ENCODE data around the gene CTCF.

Gene CTCF

GRCh38 chr16:67605641-67606040 lies 43.3 kb downstream of the CTCF start:
- no peak for DNase-seq

GRCh38 chr16:67606632-67607031 lies 44.3 kb downstream of the CTCF start:
- no peak for DNase-seq

- DNase-seq = no peak
Observed at GRCh38 chr16:67608364-67608763, 46.0 kb downstream of the CTCF start.

- DNase-seq = no peak
Observed at GRCh38 chr16:67613808-67614207, 51.5 kb downstream of the CTCF start.

GRCh38 chr16:67628216-67628615 lies 65.9 kb downstream of the CTCF start:
- no peak for DNase-seq

GRCh38 chr16:67632415-67633172 lies 70.3 kb downstream of the CTCF start:
- DNase-seq = no peak

GRCh38 chr16:67636713-67637112 lies 74.4 kb downstream of the CTCF start:
- no peak for DNase-seq

GRCh38 chr16:67637625-67638024 lies 75.3 kb downstream of the CTCF start:
- DNase-seq = no peak

- DNase-seq = no peak
Observed at GRCh38 chr16:67641779-67642708, 79.7 kb downstream of the CTCF start.

- no peak for DNase-seq
Observed at GRCh38 chr16:67644038-67644437, 81.7 kb downstream of the CTCF start.

GRCh38 chr16:67645397-67646121 lies 83.2 kb downstream of the CTCF start:
- DNase-seq = no peak

GRCh38 chr16:67647111-67647651 lies 84.9 kb downstream of the CTCF start:
- DNase-seq = no peak

GRCh38 chr16:67647681-67648080 lies 85.4 kb downstream of the CTCF start:
- DNase-seq = no peak

GRCh38 chr16:67648088-67648763 lies 85.9 kb downstream of the CTCF start:
- DNase-seq = no peak

GRCh38 chr16:67648764-67649407 lies 86.6 kb downstream of the CTCF start:
- DNase-seq = no peak

GRCh38 chr16:67649494-67649931 lies 87.2 kb downstream of the CTCF start:
- DNase-seq = no peak

- DNase-seq = no peak
Observed at GRCh38 chr16:67650023-67650422, 87.7 kb downstream of the CTCF start.

- DNase-seq = no peak
Observed at GRCh38 chr16:67651039-67651438, 88.7 kb downstream of the CTCF start.

GRCh38 chr16:67651847-67652246 lies 89.5 kb downstream of the CTCF start:
- no peak for DNase-seq

GRCh38 chr16:67652578-67653127 lies 90.3 kb downstream of the CTCF start:
- DNase-seq = no peak

- no peak for DNase-seq
Observed at GRCh38 chr16:67653128-67653788, 90.9 kb downstream of the CTCF start.
